Coronary artery (tissue), 2 donors: ENCODE results near the gene PRLH.
A peak's percentile ranks its signal among the peaks of the same experiment; 100 is the strongest.

Source experiments
- DNase-seq: peaks from one replicate; pipeline ENCODE4 v3.0.0-alpha.2; 2017; ENCODE audit warnings: low spot score
- H3K27ac ChIP-seq, 2 donors: fragments of 200-600 bp; sonication (generic); one replicate each; pipeline ENCODE4 v1.5.1; 2016 to 2019
- H3K4me3 ChIP-seq: fragments of 200-600 bp; sonication (generic); 2 replicates; pipeline ENCODE4 v1.5.1; 2016; ENCODE audit warnings: mild to moderate bottlenecking, moderate library complexity
- TF ChIP-seq, protein P1 (sequence below): fragments of 200-600 bp; sonication (generic); IDR thresholded peaks from one replicate; pipeline ENCODE4 v1.5.1; 2019; ENCODE audit warnings: antibody characterized with exemption

Gene PRLH

DNA sequence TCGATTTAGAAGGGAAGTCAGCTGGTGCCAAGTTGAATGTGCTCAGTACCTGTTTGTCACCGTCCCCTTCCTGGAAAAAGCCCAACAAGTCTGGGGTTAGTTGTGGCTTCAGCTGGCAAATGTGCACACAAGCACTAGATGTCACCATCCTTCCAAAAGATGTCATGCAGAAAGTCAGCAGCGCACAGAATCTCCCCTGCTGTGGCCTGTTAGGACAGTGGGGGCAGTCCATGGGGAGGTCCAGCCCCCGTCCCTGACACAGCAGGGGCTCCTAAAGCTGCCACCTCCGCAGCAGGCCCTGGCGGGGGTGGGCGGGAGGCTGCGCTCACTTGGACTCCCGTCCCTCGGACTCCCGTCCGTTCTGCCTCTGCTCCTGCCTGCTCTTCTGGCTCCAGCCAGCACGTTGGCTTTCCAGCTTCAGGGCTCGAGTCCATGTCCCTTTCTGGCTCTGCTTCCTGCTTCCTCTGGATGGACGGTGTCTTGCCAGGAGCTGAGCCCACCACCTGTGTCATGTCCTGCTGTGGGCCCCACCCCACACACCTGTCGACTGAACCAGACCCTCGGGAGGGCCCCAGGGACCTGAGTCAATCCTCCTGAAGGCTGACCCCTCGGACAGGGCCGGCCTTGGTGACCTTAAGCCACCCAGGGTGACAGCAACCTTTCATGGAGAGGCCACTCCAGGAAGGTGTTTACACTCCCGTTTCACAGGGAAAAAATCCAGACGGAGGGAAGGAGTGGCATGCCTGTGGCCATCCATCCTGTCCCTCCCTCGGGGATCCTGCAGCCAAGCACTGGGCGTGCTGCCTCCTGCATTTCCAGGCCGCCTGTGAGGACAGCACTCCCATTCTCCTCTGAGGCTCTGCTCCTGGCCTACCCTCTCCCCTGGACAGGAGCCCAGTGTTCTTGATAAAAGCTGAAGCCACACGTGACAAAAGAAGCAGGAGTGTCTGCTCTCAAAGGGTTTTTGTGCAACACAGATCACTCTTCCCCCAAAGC lies 15.7 kb downstream of the PRLH start:
- Histone ChIP-seq H3K4me3 (peak overlapping the region; percentile 61), H3K27ac (peak overlapping the region; percentile 70 to 84)
- TF ChIP-seq, protein P1, sequence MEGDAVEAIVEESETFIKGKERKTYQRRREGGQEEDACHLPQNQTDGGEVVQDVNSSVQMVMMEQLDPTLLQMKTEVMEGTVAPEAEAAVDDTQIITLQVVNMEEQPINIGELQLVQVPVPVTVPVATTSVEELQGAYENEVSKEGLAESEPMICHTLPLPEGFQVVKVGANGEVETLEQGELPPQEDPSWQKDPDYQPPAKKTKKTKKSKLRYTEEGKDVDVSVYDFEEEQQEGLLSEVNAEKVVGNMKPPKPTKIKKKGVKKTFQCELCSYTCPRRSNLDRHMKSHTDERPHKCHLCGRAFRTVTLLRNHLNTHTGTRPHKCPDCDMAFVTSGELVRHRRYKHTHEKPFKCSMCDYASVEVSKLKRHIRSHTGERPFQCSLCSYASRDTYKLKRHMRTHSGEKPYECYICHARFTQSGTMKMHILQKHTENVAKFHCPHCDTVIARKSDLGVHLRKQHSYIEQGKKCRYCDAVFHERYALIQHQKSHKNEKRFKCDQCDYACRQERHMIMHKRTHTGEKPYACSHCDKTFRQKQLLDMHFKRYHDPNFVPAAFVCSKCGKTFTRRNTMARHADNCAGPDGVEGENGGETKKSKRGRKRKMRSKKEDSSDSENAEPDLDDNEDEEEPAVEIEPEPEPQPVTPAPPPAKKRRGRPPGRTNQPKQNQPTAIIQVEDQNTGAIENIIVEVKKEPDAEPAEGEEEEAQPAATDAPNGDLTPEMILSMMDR: peak; percentile 28
- DNase-seq: peak; percentile 86

DNA sequence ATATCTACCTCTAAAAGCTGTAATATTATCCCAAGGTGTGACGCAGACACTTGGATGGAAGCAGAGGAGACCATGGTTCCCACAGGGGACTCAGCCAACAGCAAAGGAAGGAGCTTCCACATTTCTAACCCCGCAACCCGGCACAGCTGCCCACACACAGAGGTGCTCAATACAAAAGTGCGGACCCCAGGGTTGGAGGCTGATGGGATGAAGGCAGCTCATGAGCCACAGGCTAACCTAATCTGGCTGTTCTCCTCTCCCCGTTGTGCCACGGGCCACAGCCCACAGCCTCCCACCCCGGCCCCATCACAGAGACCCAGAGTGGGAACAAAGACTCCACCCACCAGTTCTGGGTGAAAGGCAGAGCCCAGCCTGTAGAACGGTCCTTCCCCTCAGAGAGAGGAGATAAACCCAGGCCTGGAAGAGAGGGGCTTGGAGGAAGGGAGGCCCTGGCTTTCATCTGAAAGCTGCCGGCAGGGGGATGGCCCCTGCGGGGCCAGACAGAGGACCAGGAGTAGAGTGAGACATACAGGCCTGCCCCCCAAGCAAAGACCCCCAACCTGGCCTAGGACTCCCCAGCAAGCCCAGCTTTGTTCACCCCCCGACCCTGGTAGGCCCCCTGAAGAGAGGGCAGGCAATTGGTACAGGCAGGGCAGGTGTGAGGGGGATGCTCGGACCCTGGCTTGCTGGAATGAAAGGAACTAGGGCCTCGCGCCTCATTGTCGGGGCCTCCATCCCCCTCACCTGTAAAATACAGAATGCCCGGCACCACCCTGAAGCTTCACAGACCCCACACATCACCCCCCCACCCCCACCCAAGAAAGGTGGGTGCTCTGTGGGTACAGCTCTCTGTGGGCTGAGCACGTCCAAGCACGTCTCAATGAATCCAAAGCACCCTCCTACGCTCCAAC lies 17.3 kb downstream of the PRLH start:
- Histone ChIP-seq H3K27ac (no peak overlapping the region), H3K4me3 (no peak overlapping the region)
- DNase-seq: no peak
- TF ChIP-seq, protein P1: no peak

DNA sequence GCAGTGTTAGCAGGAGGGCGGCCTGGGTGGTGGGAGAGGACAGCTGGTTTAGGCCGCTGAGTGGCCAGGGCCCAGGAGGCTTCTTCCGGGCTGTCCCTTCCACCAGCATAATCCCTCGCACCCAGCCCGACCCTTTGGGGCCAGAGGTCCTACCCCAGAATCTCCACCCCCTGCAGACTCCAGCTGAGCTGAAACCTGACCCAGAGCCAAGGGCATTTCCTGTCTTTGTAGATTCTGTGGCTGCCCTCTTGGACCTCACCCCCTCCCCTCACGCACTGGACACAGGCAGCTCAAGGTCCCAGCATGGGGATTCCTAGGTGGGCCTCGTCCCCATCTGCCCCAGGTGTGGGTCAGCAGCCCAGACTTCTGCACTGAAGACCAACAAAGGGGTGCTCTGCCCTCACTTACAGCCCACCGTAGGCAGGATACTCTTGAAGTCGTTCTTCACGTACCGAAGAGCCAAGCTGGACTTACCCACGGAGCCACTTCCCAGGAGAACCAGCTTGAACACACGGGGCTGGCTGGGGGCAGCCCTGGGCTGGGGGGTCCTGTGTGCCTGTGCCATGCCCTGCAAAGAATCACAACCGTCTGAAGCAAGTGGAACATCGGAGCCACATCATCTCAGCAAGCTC lies 19.3 kb downstream of the PRLH start:
- TF ChIP-seq, protein P1: no peak
- no peak for DNase-seq
- Histone ChIP-seq H3K4me3 (no peak overlapping the region), H3K27ac (no peak overlapping the region)

DNA sequence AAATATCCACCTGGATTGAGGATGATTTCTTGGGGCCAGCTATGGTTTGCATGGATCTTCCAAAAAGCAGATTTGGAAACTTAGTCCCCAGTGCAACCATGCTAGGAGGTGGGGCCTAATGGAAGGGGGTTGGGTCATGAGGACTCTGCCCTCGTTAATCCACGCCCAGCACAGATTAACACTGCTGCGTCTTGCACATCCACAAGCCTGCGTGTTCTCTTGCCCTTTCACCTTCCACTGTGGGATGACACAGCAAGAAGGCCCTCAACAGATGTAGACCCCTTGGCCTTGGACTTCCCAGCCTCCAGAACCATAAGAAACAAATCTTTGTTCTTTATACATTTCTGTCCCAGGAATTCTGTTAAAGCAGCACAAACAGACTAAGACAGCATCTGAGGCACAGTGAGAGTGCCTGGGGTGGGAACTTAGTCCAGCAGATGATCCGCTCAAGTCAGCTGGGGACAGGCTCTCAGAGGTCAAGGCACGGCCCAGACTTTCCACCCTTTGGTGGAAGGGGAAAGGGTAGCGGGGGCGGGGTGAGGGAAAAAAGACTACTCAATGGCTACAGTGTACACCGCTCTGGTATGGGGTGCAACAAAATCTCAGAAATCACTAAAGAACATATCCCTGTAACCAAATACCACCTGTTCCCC lies 21.8 kb downstream of the PRLH start:
- no peak for DNase-seq
- Histone ChIP-seq H3K4me3 (no peak overlapping the region), H3K27ac (no peak overlapping the region)
- TF ChIP-seq, protein P1: no peak

DNA sequence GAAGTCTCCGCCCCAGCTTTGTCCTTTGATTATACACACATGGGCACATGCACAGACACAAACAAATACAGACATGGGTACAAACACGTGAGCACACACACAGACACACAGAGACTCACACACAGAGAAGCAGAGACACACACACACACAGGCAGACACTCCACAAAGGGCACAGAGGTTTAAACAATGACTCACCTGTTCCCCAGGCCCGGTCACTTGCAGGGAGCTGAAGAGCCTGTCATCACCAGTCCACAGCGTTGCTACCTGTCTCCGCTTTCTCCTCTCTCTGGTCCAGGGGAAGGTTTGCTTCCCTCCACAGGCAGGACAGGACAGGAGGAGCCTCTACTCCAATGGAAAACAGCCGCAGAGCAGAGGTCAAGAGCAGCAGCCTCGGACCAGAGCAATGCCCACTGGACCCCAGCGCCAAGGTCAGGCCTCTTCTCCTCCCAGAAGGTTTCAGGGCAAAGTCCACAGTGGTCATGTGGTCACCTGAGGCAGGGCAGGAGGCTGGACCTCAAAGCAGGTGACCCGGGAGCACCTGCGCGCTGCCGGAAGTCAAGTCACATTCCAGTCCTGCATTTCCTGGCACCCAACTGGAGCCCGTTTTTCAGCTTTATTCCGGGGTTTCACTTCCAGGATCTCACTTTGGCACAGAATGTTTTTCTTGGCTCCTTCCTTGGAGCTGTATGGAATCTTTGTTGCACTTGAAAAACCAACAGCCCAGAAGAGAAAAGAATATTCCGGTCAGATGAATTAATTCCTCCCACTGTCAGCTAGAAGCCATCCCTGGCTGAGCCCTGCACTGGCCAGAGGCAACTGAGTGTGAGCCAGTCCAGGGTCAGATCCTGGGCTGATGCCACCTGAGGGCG lies 24.1 kb downstream of the PRLH start, which contains the start of gene RAB17:
Gene RAB17 (minus strand): TSS at position 463 of the 869 bp plus-strand sequence. CDS start 4,580 bp downstream, outside the sequence.
- Histone ChIP-seq H3K4me3 (peak within 1 kb of the TSS; percentile 10), H3K27ac (peak within 1 kb of the TSS in 1 of 2 donors; percentile 2)
- TF ChIP-seq, protein P1: no peak
- DNase-seq: no peak
